Neuronal stem cell (in vitro differentiated cells): Measurements from ENCODE around the gene CISD3.

Experiments
- DNase-seq: peaks from one replicate; pipeline ENCODE4 v3.0.0-alpha.2; 2013; ENCODE audit warnings: low spot score
- H2AFZ ChIP-seq: one replicate; pipeline ENCODE4 v1.6.1; 2013; ENCODE audit warnings: mild to moderate bottlenecking, low read length, inconsistent platforms
- H2AK5ac ChIP-seq: 2 replicates; pipeline ENCODE4 v1.6.1; 2013; ENCODE audit warnings: low read depth, mild to moderate bottlenecking, inconsistent platforms, low read length, moderate library complexity, mixed read lengths
- H2BK120ac ChIP-seq: 2 replicates; pipeline ENCODE4 v1.6.1; 2013; ENCODE audit warnings: low read depth, mild to moderate bottlenecking, inconsistent platforms, low read length, moderate library complexity, mixed read lengths
- H2BK12ac ChIP-seq: one replicate; pipeline ENCODE4 v1.6.1; 2013; ENCODE audit warnings: low read length, inconsistent platforms
- H2BK15ac ChIP-seq: 2 replicates; pipeline ENCODE4 v1.6.1; 2013; ENCODE audit warnings: mild to moderate bottlenecking, low read length, inconsistent platforms, mixed read lengths
- H2BK5ac ChIP-seq: one replicate; pipeline ENCODE4 v1.6.1; 2013; ENCODE audit warnings: inconsistent platforms, mild to moderate bottlenecking, low read length, moderate library complexity
- H3K14ac ChIP-seq: one replicate; pipeline ENCODE4 v1.6.1; 2013; ENCODE audit warnings: low read length, inconsistent platforms
- H3K18ac ChIP-seq: 2 replicates; pipeline ENCODE4 v1.6.1; 2013; ENCODE audit warnings: low read length, inconsistent platforms
- H3K23ac ChIP-seq: 2 replicates; pipeline ENCODE4 v1.6.1; 2013; ENCODE audit warnings: low read depth, mild to moderate bottlenecking, mixed read lengths, low read length, inconsistent platforms; ENCODE audit not compliant: poor library complexity
- H3K27ac ChIP-seq: replicated peaks from 3 replicates; pipeline ENCODE4 v1.5.1; 2013; ENCODE audit warnings: low read length, inconsistent platforms
- H3K27me3 ChIP-seq, 3 experiments: 2 replicates each; pipeline ENCODE4 v1.6.1; 2013; ENCODE audit warnings: low read length in 3 of 3, mild to moderate bottlenecking in 2 of 3, inconsistent platforms in 1 of 3, low read depth in 1 of 3, mixed read lengths in 1 of 3, moderate library complexity in 1 of 3; ENCODE audit not compliant: control insufficient read depth in 3 of 3, insufficient read depth in 3 of 3
- H3K36me3 ChIP-seq, 2 donors: replicated peaks in 1 of 2; 2 replicates each; pipeline ENCODE4 v1.6.1; 2013; ENCODE audit warnings: low read length in 2 of 2; ENCODE audit not compliant: control insufficient read depth in 2 of 2, insufficient read depth in 2 of 2
- H3K4ac ChIP-seq: 2 replicates; pipeline ENCODE4 v1.6.1; 2013; ENCODE audit warnings: inconsistent platforms, mild to moderate bottlenecking, low read length, moderate library complexity
- H3K4me1 ChIP-seq, 2 donors: 1 replicate in 1 of 2; 2 replicates in 1 of 2; pipeline ENCODE4 v1.6.1; 2013; ENCODE audit warnings: low read length in 2 of 2, low read depth in 1 of 2; ENCODE audit not compliant: control insufficient read depth in 2 of 2, insufficient read depth in 1 of 2
- H3K4me2 ChIP-seq: one replicate; pipeline ENCODE4 v1.6.1; 2013; ENCODE audit warnings: mild to moderate bottlenecking, low read length, inconsistent platforms; ENCODE audit not compliant: insufficient read depth, poor library complexity, severe bottlenecking
- H3K4me3 ChIP-seq, 2 donors: 2 replicates each; pipeline ENCODE4 v1.5.1; 2013; ENCODE audit warnings: low read length in 2 of 2, mild to moderate bottlenecking in 2 of 2, inconsistent platforms in 1 of 2, moderate library complexity in 1 of 2
- H3K79me1 ChIP-seq: one replicate; pipeline ENCODE4 v1.6.1; 2013; ENCODE audit warnings: low read depth, mild to moderate bottlenecking, inconsistent platforms, low read length, moderate library complexity
- H3K9ac ChIP-seq: one replicate; pipeline ENCODE4 v1.6.1; 2013; ENCODE audit warnings: mild to moderate bottlenecking, low read depth, low read length, inconsistent platforms; ENCODE audit not compliant: poor library complexity
- H3K9me3 ChIP-seq, 2 donors: replicated peaks in 1 of 2; 2 replicates each; pipeline versions ENCODE3 to v1.6.1; 2013; ENCODE audit warnings: low read length in 2 of 2, mild to moderate bottlenecking in 2 of 2, inconsistent platforms in 1 of 2, low read depth in 1 of 2, mixed read lengths in 1 of 2, moderate library complexity in 1 of 2; ENCODE audit not compliant: control insufficient read depth in 2 of 2, insufficient read depth in 1 of 2
- H4K8ac ChIP-seq: one replicate; pipeline ENCODE4 v1.6.1; 2013; ENCODE audit warnings: low read depth, mild to moderate bottlenecking, inconsistent platforms, low read length, moderate library complexity
- H4K91ac ChIP-seq: one replicate; pipeline ENCODE4 v1.6.1; 2013; ENCODE audit warnings: low read length, low read depth, mild to moderate bottlenecking, inconsistent platforms; ENCODE audit not compliant: poor library complexity
- WGBS, 2 donors: extraction: QIAGEN DNeasy Blood & Tissue Kit; methylation state at CpG; one replicate each; pipeline ENCODE4 v1.1.7; 2013; ENCODE audit warnings: missing lambda C conversion rate in 2 of 2, mixed read lengths in 1 of 2; ENCODE audit not compliant: insufficient read length in 2 of 2, insufficient replicate concordance in 1 of 2; ENCODE audit errors: extremely low coverage in 2 of 2; 5-methylcytosine and 5-hydroxymethylcytosine counted together

The CISD3 gene

GRCh38 chr17:38766341-38766740 is 36.2 kb downstream of the CISD3 start:
- Histone ChIP-seq H3K14ac (no peak overlapping the region), H3K79me1 (peaks cover 2% of the 10 kb centered on the region), H2BK120ac (no peak overlapping the region), H3K4me1 (no peaks in the 10 kb centered on the region), H2AFZ (no peak overlapping the region), H2BK12ac (no peak overlapping the region), H2BK15ac (no peak overlapping the region), H3K4ac (no peak overlapping the region), H4K91ac (no peak overlapping the region), H3K18ac (no peak overlapping the region), H3K4me3 (no peak overlapping the region), H3K23ac (no peak overlapping the region), H4K8ac (no peak overlapping the region), H3K9me3 (no peaks in the 10 kb centered on the region), H3K27ac (no peak overlapping the region), H3K36me3 (peaks cover 36 to 97% of the 10 kb centered on the region in 2 donors), H3K9ac (no peak overlapping the region), H3K4me2 (no peak overlapping the region), H2AK5ac (no peak overlapping the region), H3K27me3 (no peaks in the 10 kb centered on the region), H2BK5ac (no peak overlapping the region)
- no peak for DNase-seq
- WGBS, 2 donors = no CpG with 5 or more reads among the region's 5 CpGs

GRCh38 chr17:38768417-38768816 is 38.3 kb downstream of the CISD3 start:
- H2BK120ac ChIP-seq = no peak overlapping the region
- no peaks in the 10 kb centered on the region for H3K9me3 ChIP-seq
- no peak overlapping the region for H3K18ac ChIP-seq
- H3K23ac ChIP-seq = no peak overlapping the region
- no peak overlapping the region for H2BK5ac ChIP-seq
- H3K4me1 ChIP-seq = no peaks in the 10 kb centered on the region
- no peak overlapping the region for H4K8ac ChIP-seq
- no peak for DNase-seq
- WGBS, 2 donors = no CpG with 5 or more reads among the region's 6 CpGs
- H3K4me3 ChIP-seq = no peak overlapping the region
- H3K27ac ChIP-seq = no peak overlapping the region
- H2BK15ac ChIP-seq = no peak overlapping the region
- H3K14ac ChIP-seq = no peak overlapping the region
- no peak overlapping the region for H3K4me2 ChIP-seq
- peaks cover 40 to 98% of the 10 kb centered on the region in 2 donors for H3K36me3 ChIP-seq
- H3K4ac ChIP-seq = no peak overlapping the region
- H2BK12ac ChIP-seq = no peak overlapping the region
- H3K27me3 ChIP-seq = no peaks in the 10 kb centered on the region
- H3K79me1 ChIP-seq = peaks cover 2% of the 10 kb centered on the region
- H2AFZ ChIP-seq = no peak overlapping the region
- H4K91ac ChIP-seq = no peak overlapping the region
- no peak overlapping the region for H2AK5ac ChIP-seq
- no peak overlapping the region for H3K9ac ChIP-seq

DNA sequence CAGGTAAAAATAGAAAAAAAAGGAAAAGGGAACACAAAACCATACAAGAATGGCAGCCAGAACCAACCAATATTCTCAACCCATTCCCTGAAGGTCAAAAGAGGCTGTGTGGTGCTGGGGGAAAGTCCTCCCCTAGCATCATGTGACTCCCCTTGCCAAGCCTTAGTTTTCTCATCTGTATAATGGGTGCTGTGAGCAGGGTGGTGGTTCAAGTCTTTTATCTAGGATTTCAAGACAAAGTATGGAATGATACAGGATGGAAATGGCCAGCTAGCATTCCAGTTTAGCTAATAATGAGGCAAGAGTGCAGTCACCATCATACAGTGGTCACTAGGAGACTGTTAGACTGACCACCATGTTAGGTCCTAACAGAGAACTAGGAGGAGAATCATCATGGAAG is 43.1 kb downstream of the CISD3 start:
- H2BK120ac ChIP-seq = no peak overlapping the region
- H4K91ac ChIP-seq = no peak overlapping the region
- no peak overlapping the region for H2BK12ac ChIP-seq
- no peak overlapping the region for H3K9ac ChIP-seq
- H2BK5ac ChIP-seq = no peak overlapping the region
- no peaks in the 10 kb centered on the region for H3K4me1 ChIP-seq
- no peaks in the 10 kb centered on the region for H3K79me1 ChIP-seq
- no peak overlapping the region for H4K8ac ChIP-seq
- peaks cover 52 to 94% of the 10 kb centered on the region in 2 donors for H3K36me3 ChIP-seq
- no peak overlapping the region for H3K4me3 ChIP-seq
- no peak overlapping the region for H3K27ac ChIP-seq
- no peak overlapping the region for H2BK15ac ChIP-seq
- no peaks in the 10 kb centered on the region for H3K9me3 ChIP-seq
- no peaks in the 10 kb centered on the region for H3K27me3 ChIP-seq
- no peak overlapping the region for H2AK5ac ChIP-seq
- no peak overlapping the region for H3K4me2 ChIP-seq
- no peak for DNase-seq
- no peak overlapping the region for H3K14ac ChIP-seq
- H2AFZ ChIP-seq = no peak overlapping the region
- H3K18ac ChIP-seq = no peak overlapping the region
- H3K4ac ChIP-seq = no peak overlapping the region
- no peak overlapping the region for H3K23ac ChIP-seq

- no peak overlapping the region for H2AK5ac ChIP-seq
- no peaks in the 10 kb centered on the region for H3K4me1 ChIP-seq
- H3K9me3 ChIP-seq = no peaks in the 10 kb centered on the region
- H2BK5ac ChIP-seq = no peak overlapping the region
- WGBS, 2 donors = no CpG with 5 or more reads among the region's 7 CpGs
- H3K14ac ChIP-seq = no peak overlapping the region
- H3K18ac ChIP-seq = no peak overlapping the region
- H2BK120ac ChIP-seq = no peak overlapping the region
- no peak overlapping the region for H2BK15ac ChIP-seq
- DNase-seq = no peak
- H2AFZ ChIP-seq = no peak overlapping the region
- no peak overlapping the region for H2BK12ac ChIP-seq
- H3K27ac ChIP-seq = no peak overlapping the region
- no peaks in the 10 kb centered on the region for H3K27me3 ChIP-seq
- H3K4me2 ChIP-seq = no peak overlapping the region
- no peak overlapping the region for H3K4ac ChIP-seq
- H3K4me3 ChIP-seq = no peak overlapping the region
- H3K9ac ChIP-seq = peak overlapping the region; percentile 38
- no peak overlapping the region for H3K23ac ChIP-seq
- no peak overlapping the region for H4K8ac ChIP-seq
- H3K36me3 ChIP-seq = peaks cover 68 to 94% of the 10 kb centered on the region in 2 donors
- no peak overlapping the region for H4K91ac ChIP-seq
- no peaks in the 10 kb centered on the region for H3K79me1 ChIP-seq
Measured at GRCh38 chr17:38777641-38778250, 47.6 kb downstream of the CISD3 start.
